LoVo (cell line): ENCODE measurements around the gene MPC1L.
"Not testable (repeated sequence)": the region's sequence is repeated elsewhere in the genome, so short reads cannot be mapped to it uniquely, and the experiment has no call there.

ENCODE experiments used
- DNase-seq: peaks from one replicate; pipeline ENCODE4 v3.0.0-alpha.2; 2016; ENCODE audit warnings: low spot score

MPC1L gene

GRCh38 chrX:40623139-40623536, at the start of gene MPC1L:
Gene MPC1L (plus strand): TSS chrX:40623428. CDS start chrX:40623566, 138 bp downstream.
- DNase-seq = no peak

GRCh38 chrX:40573763-40574162, 49.5 kb upstream of the MPC1L start:
- DNase-seq = peak; percentile 13

GRCh38 chrX:40575411-40575810, 47.8 kb upstream of the MPC1L start:
- DNase-seq = peak; percentile 2

GRCh38 chrX:40576291-40576690, 46.9 kb upstream of the MPC1L start:
- no peak for DNase-seq

- no peak for DNase-seq
These were observed 45.1 kb upstream of the MPC1L start for GRCh38 chrX:40578039-40578695.

- DNase-seq = no peak
These were observed 44.1 kb upstream of the MPC1L start for GRCh38 chrX:40579141-40579540.

- DNase-seq = no peak
These were observed 43.2 kb upstream of the MPC1L start for GRCh38 chrX:40579900-40580536.

GRCh38 chrX:40580537-40581335, 42.5 kb upstream of the MPC1L start, which contains the start of gene ATP6AP2:
Gene ATP6AP2 (plus strand): TSS chrX:40580970. CDS start chrX:40581066, 96 bp downstream.
- peak; percentile 86 for DNase-seq

GRCh38 chrX:40581336-40581920, 41.8 kb upstream of the MPC1L start:
- no peak for DNase-seq

GRCh38 chrX:40582178-40582577, 41.0 kb upstream of the MPC1L start:
- not testable (repeated sequence) for DNase-seq

GRCh38 chrX:40582811-40583210, 40.4 kb upstream of the MPC1L start:
- no peak for DNase-seq

GRCh38 chrX:40587623-40588022, 35.6 kb upstream of the MPC1L start:
- not testable (repeated sequence) for DNase-seq

- not testable (repeated sequence) for DNase-seq
These were observed 33.5 kb upstream of the MPC1L start for GRCh38 chrX:40589616-40590321.

- DNase-seq = no peak
These were observed 19.8 kb upstream of the MPC1L start for GRCh38 chrX:40603446-40603845.

- DNase-seq = no peak
These were observed 15.8 kb upstream of the MPC1L start for GRCh38 chrX:40607381-40607780.

GRCh38 chrX:40612511-40612910, 10.7 kb upstream of the MPC1L start:
- DNase-seq = no peak

- DNase-seq = no peak
These were observed 7.3 kb upstream of the MPC1L start for GRCh38 chrX:40615976-40616375.

GRCh38 chrX:40617566-40617965, 5.7 kb upstream of the MPC1L start:
- DNase-seq = no peak

- no peak for DNase-seq
These were observed 619 bp upstream of the MPC1L start for GRCh38 chrX:40622479-40623138.

- no peak for DNase-seq
These were observed 437 bp downstream of the MPC1L start for GRCh38 chrX:40623665-40624064.

GRCh38 chrX:40625294-40625693, 2.1 kb downstream of the MPC1L start:
- no peak for DNase-seq
